HG03575 (cell line): ENCODE measurements around the gene SPTBN1.

Experiments used
- ATAC-seq: cut with Tn5 transposase; IDR thresholded peaks from one replicate; pipeline ENCODE4 v1.9.1; 2021; ENCODE audit not compliant: unreplicated experiment, insufficient number of reproducible peaks, low FRiP score; ENCODE audit errors: extremely low read depth

The SPTBN1 gene

GRCh38 chr2:54455563-54456361 lies at the start of gene SPTBN1:
Gene SPTBN1 (plus strand): TSS chr2:54456327. CDS start chr2:54526419, 70,092 bp downstream.
- ATAC-seq, result no peak

- no peak for ATAC-seq
Measured at GRCh38 chr2:54407693-54408092, 48.4 kb upstream of the SPTBN1 start.

- ATAC-seq, result no peak
Measured at GRCh38 chr2:54408288-54408687, 47.8 kb upstream of the SPTBN1 start.

- no peak for ATAC-seq
Measured at GRCh38 chr2:54409752-54410151, 46.4 kb upstream of the SPTBN1 start.

- no peak for ATAC-seq
Measured at GRCh38 chr2:54411801-54412354, 44.2 kb upstream of the SPTBN1 start.

GRCh38 chr2:54416166-54416813 lies 39.8 kb upstream of the SPTBN1 start:
- no peak for ATAC-seq

- ATAC-seq, result no peak
Measured at GRCh38 chr2:54416938-54417337, 39.2 kb upstream of the SPTBN1 start.

- no peak for ATAC-seq
Measured at GRCh38 chr2:54417577-54417976, 38.5 kb upstream of the SPTBN1 start.

- ATAC-seq, result no peak
Measured at GRCh38 chr2:54419388-54419787, 36.7 kb upstream of the SPTBN1 start.

- no peak for ATAC-seq
Measured at GRCh38 chr2:54419855-54420523, 36.1 kb upstream of the SPTBN1 start.

- ATAC-seq, result no peak
Measured at GRCh38 chr2:54420524-54421172, 35.5 kb upstream of the SPTBN1 start.

GRCh38 chr2:54422072-54422581 lies 34.0 kb upstream of the SPTBN1 start:
- no peak for ATAC-seq

GRCh38 chr2:54423213-54423612 lies 32.9 kb upstream of the SPTBN1 start:
- no peak for ATAC-seq

- ATAC-seq, result no peak
Measured at GRCh38 chr2:54424555-54425163, 31.5 kb upstream of the SPTBN1 start.

GRCh38 chr2:54428108-54428831 lies 27.9 kb upstream of the SPTBN1 start:
- ATAC-seq, result no peak

- ATAC-seq, result no peak
Measured at GRCh38 chr2:54429054-54429453, 27.1 kb upstream of the SPTBN1 start.

- ATAC-seq, result no peak
Measured at GRCh38 chr2:54429811-54430551, 26.1 kb upstream of the SPTBN1 start.
